ENCODE data around the gene TMEM201. TPM values are rescaled to one million over a fixed set of nuclear protein-coding genes. Genes with fewer than 3 reads are reported as not detected.

The TMEM201 gene
- total RNA-seq, 1 donor from 2014 or later, result 26.0 TPM

GRCh38 chr1:9604836-9605235 is 16.1 kb downstream of the TMEM201 start:
- Mint-ChIP-seq H3K9me3 (no peaks in the 10 kb centered on the region), H3K27me3 (no peaks in the 10 kb centered on the region), H3K4me1 (ENCODE audit: unreplicated experiment) (no peaks in the 10 kb centered on the region), H3K36me3 (no peaks in the 10 kb centered on the region), H3K27ac (no peak overlapping the region), H3K4me3 (no peak overlapping the region)
- DNase-seq (ENCODE audit: extremely low spot score, unreplicated experiment), result no peak
- TF ChIP-seq, protein P1, sequence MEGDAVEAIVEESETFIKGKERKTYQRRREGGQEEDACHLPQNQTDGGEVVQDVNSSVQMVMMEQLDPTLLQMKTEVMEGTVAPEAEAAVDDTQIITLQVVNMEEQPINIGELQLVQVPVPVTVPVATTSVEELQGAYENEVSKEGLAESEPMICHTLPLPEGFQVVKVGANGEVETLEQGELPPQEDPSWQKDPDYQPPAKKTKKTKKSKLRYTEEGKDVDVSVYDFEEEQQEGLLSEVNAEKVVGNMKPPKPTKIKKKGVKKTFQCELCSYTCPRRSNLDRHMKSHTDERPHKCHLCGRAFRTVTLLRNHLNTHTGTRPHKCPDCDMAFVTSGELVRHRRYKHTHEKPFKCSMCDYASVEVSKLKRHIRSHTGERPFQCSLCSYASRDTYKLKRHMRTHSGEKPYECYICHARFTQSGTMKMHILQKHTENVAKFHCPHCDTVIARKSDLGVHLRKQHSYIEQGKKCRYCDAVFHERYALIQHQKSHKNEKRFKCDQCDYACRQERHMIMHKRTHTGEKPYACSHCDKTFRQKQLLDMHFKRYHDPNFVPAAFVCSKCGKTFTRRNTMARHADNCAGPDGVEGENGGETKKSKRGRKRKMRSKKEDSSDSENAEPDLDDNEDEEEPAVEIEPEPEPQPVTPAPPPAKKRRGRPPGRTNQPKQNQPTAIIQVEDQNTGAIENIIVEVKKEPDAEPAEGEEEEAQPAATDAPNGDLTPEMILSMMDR (conservative IDR thresholded peaks at IDR 0.05), result no peak

DNA sequence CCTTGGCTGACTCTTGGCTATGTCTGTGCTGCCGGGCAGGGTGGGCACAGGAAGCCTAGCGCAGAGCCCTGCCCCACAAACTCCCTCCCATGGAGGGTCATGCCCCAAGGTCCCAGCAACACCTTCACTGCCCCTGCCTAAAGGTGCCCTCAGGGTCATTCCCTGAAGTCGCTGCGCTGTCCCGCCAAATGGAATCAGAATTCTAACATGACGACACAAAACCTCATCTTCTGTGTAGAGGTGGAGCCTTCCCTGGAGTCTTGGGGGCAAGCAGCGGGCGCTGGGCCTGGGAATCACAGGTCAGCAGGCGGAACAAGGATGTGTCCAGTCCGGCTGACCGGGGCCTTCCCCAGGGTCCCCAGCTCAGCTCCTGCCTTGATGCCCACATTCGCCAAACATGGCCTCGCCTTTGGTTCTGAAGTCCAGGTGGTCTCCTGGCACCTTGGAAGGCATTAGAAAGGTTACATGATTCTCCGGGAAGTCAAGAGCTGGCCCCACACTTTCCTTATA is 17.3 kb downstream of the TMEM201 start:
- TF ChIP-seq, protein P1 (conservative IDR thresholded peaks at IDR 0.05), result no peak
- Mint-ChIP-seq H3K27ac (no peak overlapping the region), H3K4me1 (ENCODE audit: unreplicated experiment) (no peaks in the 10 kb centered on the region), H3K4me3 (no peak overlapping the region), H3K27me3 (no peaks in the 10 kb centered on the region), H3K9me3 (no peaks in the 10 kb centered on the region), H3K36me3 (no peaks in the 10 kb centered on the region)
- DNase-seq (ENCODE audit: extremely low spot score, unreplicated experiment), result no peak

GRCh38 chr1:9606458-9606857 is 17.7 kb downstream of the TMEM201 start:
- no peak for DNase-seq (ENCODE audit: extremely low spot score, unreplicated experiment)

DNA sequence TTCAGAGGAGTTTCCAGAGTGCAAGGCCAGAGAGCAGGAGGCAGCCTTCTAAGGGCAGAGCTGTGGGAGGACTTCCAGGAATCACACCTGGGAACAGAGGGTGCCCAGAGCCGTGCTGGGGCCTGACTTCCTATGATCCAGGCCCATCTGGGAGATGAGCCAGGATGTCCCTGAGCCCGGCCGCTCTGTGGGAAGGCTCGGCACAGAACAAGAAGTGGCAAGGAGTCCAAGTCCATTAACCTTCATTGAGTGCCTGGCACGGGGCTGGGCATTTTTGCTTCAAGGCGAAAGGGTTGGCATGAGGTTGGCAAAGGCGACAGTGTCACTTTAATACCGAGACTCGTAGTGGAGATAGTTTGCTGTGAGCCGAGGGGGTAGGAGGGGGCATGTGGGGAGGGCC is 18.2 kb downstream of the TMEM201 start:
- Mint-ChIP-seq H3K27me3 (no peaks in the 10 kb centered on the region), H3K27ac (no peak overlapping the region), H3K4me3 (no peak overlapping the region), H3K4me1 (ENCODE audit: unreplicated experiment) (no peaks in the 10 kb centered on the region), H3K9me3 (no peaks in the 10 kb centered on the region), H3K36me3 (no peaks in the 10 kb centered on the region)
- TF ChIP-seq, protein P1 (conservative IDR thresholded peaks at IDR 0.05), result no peak
- DNase-seq (ENCODE audit: extremely low spot score, unreplicated experiment), result no peak

More at GRCh38 chr1:9606458-9606857, 17.7 kb downstream of the TMEM201 start:
- H3K27me3 Mint-ChIP-seq, result no peaks in the 10 kb centered on the region
- H3K4me3 Mint-ChIP-seq, result no peak overlapping the region
- H3K4me1 Mint-ChIP-seq (ENCODE audit: unreplicated experiment), result no peaks in the 10 kb centered on the region
- no peaks in the 10 kb centered on the region for H3K36me3 Mint-ChIP-seq
- TF ChIP-seq, protein P1 (conservative IDR thresholded peaks at IDR 0.05), result no peak
- H3K9me3 Mint-ChIP-seq, result no peaks in the 10 kb centered on the region
- no peak overlapping the region for H3K27ac Mint-ChIP-seq

- Mint-ChIP-seq H3K4me3 (no peak overlapping the region), H3K27me3 (no peaks in the 10 kb centered on the region), H3K36me3 (no peaks in the 10 kb centered on the region), H3K27ac (no peak overlapping the region), H3K9me3 (no peaks in the 10 kb centered on the region), H3K4me1 (ENCODE audit: unreplicated experiment) (no peaks in the 10 kb centered on the region)
- no peak for DNase-seq (ENCODE audit: extremely low spot score, unreplicated experiment)
- TF ChIP-seq, protein P1 (conservative IDR thresholded peaks at IDR 0.05), result no peak
Observed at GRCh38 chr1:9607352-9607751, 18.6 kb downstream of the TMEM201 start.

- no peaks in the 10 kb centered on the region for H3K9me3 Mint-ChIP-seq
- H3K27me3 Mint-ChIP-seq, result no peaks in the 10 kb centered on the region
- H3K27ac Mint-ChIP-seq, result no peak overlapping the region
- no peaks in the 10 kb centered on the region for H3K36me3 Mint-ChIP-seq
- H3K4me1 Mint-ChIP-seq (ENCODE audit: unreplicated experiment), result no peaks in the 10 kb centered on the region
- H3K4me3 Mint-ChIP-seq, result no peak overlapping the region
- TF ChIP-seq, protein P1 (conservative IDR thresholded peaks at IDR 0.05), result no peak
- DNase-seq (ENCODE audit: extremely low spot score, unreplicated experiment), result no peak
Observed at GRCh38 chr1:9609998-9610397, 21.3 kb downstream of the TMEM201 start.
